HG02571 (cell line): ENCODE results near the gene MTERF4.

Experiments
- ATAC-seq: cut with Tn5 transposase; IDR thresholded peaks from one replicate; pipeline ENCODE4 v1.9.1; 2021; ENCODE audit warnings: mild to moderate bottlenecking, moderate library complexity; ENCODE audit not compliant: unreplicated experiment

The MTERF4 gene

DNA sequence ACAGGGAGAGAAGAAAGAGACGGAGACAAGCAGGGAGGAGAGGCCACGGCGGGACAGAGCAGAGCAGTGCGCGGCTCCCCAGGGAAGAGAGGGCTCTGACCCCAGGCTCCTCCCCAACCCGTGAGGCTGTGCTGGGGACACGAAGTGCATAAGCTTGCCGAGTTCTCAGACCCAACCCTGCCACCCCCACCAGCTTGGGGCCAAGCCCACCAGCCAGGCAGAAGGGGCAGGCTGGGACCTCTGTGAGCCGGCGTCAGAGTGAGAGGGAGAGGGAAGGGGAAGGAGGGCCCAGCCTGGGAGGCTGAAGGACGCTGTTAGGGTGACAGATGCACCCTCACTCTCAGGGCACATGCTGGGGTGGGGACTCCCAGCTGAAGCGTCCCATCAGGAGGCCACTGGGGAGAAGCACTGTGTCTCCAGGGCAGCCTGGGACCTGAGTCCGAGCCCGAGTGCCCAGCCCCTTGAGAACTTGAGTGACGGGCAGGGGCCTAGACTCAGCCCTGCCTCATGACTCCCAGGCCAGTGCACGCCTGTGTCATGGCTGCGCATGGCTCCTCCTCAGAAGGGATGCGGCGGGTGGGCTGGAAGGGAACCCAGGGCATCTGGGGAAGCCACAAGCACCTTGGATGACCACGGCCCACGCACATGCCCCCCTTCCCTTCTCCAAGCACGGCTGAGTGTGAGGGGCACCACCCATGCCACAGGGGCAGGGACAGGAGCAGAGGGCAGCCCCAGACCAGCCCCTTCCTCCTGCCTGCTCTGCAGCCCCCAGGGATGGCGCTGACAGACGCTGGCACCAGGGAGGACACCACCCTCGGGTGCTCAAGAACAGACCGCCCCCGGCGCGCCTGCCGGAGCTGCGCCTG is 31.0 kb downstream of the MTERF4 start:
- no peak for ATAC-seq

DNA sequence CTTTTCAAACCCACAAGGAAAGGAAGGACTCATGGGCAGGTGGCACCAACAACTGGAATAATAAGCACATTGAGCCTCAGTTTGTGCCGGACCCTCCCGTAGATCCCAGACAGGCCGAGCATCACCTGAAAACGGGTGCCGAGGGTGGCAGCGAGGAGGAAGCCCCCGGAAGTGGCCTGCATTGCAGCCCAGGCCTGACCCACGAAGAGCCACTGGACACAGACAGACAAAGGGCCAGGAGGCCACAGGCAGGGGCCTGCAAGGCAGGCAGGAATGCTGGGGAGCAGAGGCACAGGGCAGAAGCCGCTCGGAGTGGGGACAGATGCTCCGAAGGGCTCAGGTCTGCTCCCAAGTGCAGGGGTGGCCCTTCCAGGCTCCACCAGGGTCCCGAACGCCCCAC is 31.7 kb downstream of the MTERF4 start:
- ATAC-seq: no peak

DNA sequence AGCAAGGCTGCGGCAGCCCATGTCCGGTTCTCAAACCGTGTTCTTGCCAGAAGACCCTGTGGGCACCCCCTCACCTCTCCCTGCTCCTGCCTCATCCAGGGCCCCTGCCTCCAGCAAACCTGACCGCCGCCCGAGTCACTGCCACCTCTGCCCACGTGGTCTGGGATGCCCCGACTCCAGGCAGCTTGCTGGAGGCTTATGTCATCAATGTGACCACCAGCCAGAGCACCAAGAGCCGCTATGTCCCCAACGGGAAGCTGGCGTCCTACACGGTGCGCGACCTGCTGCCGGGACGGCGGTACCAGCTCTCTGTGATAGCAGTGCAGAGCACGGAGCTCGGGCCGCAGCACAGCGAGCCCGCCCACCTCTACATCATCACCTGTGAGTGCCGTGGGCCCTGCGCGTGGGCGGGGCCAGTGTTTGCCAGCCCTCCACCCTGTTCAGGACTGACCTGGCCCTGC is 32.2 kb downstream of the MTERF4 start:
- ATAC-seq: no peak

DNA sequence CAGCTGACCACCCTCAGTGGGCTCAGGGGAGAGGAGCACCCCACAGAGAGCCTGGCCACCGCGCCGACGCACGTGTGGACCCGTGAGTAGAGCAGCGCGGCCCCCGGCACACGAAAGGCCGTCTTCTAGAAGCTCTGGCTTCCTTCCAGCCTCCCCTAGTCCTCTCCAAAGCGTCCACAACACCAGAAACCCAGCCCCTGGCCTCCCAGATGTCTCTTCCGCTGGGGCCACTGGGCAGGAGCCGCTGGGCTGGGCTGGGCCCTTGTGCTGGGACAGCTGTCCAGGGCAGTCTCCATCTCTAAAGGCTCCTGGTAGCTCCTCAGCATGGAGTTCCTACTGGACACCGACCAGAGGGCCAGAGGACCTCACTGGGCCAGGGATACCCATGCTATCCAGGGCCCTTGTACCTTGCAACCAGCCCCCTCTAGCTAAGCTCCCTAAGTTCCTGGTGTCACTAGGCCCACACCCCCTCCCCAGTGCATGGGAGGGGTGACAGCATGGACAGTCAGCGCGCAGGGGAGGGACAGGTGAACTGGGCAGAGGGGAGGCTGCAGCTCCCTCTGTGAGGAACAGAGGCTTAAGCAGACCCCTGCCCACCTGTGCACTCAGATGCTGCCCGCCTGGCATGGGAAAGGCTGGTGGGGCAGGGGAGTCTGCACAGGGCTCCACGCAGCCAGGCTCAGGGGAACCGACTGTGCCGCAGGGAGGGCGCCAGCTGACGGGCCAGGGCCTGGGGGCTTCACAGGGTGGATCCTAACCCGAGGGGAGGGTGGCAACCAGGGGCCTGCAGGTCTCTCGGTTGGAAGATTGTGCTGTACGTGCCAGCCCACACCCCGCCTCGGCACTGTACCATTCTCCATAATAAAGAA is 32.9 kb downstream of the MTERF4 start:
- no peak for ATAC-seq

DNA sequence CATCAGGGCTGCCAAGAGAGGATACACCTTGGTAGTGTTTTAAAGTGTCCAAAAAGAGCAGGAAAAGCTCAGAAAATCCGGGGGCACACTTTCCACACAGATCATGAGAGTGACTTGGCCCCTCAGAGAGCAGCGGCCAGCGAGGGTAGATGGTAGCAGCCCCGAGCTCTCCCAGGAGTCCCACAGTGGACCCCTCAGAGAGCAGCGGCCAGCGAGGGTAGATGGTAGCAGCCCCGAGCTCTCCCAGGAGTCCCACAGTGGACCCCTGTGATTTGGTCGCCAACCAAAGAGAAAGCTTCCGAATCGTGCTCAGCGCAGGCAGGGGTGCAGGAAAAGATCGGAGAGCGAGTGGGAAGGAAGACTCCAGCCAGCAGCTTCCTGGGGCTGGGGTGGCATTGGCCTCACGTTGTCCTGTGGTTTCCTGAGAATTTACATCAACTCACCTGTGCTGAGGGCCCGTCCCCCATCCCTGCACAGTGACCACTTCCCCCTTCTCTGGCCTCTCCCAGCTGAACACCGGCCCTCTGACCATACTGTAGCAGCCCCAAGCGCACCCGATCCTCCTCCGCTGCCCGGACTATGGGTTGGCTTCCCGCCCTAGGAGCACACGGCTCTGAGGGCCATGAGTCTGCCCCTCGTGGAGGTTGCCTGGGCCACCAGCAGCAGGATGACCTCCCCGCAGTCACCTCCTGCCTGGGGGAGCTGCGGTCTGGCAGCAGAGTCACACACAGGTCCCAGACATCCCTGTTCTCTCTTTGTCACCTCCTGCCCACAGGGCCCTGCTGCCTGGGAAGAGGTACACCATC is 33.7 kb downstream of the MTERF4 start:
- ATAC-seq: no peak

DNA sequence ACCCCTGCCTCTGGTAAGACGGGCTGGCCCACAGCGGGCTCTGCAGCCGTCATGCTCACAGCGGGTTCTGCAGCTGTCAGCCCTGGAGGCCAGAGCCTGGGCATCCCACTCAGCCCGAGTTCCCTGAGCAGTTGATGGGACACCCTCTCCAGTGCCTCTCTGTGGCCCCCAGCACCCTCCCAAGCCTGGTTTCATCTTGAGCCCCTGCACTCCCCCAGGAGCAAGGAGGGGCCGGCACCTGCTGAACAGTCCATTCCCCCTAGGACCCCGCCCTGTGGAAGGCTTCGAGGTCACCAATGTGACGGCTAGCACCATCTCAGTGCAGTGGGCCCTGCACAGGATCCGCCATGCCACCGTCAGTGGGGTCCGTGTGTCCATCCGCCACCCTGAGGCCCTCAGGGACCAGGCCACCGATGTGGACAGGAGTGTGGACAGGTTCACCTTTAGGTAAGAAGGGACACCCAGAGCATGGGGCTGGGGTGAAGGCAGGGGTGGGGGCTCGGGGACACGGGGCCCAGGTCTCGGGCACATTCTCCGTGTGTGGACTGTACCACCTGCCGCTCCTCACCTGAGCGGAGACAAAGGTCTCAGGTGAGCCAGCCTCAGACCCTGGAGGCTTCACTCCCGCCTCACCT is 34.5 kb downstream of the MTERF4 start:
- ATAC-seq: no peak

DNA sequence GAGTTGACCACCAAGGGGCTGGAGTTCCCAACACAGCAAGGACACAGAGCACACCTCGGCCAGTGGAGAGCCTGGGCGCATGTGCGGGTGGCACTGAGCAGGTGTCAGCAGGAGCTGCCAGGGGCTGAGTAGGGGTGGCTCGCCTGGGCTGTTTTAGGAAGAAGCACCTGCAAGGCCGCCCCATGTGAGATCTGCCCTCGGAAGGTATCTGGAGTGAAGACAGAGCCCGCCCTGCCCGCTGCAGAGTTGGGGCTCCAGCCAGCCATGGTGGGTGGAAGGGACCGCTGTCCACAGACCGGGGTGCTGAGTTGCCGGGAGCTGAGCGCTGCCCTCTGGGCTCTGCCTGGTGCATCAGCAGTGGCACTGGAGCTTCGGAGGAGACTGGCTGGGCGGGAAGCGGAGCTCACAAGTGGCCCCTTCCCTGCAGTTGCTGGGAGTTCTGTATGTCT is 35.2 kb downstream of the MTERF4 start:
- ATAC-seq: no peak

DNA sequence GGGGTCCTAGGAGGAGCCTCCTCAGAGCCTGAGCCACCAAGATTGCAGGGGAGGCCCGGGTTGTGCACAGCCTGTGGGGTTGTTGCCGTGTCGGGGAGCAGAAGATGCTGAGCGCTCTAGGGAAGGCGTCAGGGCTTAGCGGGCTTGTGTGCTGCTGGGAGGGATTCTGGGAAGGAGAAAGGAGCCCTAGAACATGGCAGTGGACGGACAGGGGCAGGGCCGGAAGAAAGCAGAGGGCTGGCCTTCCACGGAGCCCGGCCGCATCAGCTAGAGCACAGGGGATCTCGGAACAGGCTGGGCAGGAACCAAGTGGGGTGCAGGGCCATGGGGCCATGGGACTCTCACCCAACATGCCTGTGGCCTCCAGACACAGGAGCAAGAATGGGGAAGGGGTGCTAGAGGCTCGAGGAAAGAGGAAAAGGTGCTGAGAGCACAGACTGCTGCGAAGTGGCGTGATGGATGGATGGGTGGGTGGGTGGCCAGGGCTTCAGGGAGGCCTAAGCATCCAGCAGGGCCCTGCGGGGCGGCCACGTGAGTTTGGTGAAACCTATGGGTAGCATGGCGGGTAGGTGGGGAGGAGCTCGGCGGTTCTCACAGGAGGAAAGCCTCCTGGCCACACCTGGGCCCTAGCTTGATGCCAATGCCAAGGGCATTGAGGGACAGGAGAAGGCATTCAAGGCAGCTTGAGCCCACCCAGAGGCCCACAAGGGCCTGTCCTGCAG is 35.8 kb downstream of the MTERF4 start:
- ATAC-seq: no peak

DNA sequence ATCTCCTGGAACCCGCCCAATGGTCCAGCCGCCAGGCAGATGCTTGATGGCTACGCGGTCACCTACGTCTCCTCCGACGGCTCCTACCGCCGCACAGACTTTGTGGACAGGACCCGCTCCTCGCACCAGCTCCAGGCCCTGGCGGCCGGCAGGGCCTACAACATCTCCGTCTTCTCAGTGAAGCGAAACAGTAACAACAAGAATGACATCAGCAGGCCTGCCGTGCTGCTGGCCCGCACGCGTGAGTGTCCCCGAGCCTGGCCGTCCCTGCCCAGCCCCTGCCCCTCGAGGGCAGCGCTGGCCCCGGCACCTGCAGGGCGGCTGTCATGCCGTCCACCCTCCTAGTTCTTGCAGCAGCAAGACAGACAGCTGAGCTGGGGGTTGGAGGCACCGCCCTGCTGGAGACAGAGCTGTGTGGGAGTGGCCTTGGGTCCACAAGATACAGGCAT is 36.7 kb downstream of the MTERF4 start:
- no peak for ATAC-seq

DNA sequence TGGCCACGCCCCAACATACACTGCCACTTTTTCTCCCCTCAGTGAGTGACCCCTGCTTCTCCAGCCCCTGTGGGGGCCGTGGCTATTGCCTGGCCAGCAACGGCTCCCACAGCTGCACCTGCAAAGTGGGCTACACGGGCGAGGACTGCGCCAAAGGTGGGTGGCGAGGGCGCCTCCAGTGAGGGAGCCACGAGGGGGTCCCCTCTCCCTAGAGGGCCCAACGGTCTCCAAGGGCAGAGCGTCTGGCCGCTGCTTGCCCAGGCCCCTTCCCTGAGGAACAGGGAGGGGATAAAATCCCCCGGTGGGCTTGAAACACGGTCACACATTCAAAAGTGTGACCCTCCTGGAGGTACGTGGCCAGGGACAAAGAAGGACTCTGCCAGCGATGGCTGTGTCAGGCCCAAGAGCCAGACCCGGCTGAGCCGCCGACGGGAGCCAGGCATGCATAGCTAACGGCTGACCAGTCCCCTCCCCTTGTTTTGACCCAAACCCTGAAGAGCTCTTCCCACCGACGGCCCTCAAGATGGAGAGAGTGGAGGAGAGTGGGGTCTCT is 37.2 kb downstream of the MTERF4 start:
- no peak for ATAC-seq

DNA sequence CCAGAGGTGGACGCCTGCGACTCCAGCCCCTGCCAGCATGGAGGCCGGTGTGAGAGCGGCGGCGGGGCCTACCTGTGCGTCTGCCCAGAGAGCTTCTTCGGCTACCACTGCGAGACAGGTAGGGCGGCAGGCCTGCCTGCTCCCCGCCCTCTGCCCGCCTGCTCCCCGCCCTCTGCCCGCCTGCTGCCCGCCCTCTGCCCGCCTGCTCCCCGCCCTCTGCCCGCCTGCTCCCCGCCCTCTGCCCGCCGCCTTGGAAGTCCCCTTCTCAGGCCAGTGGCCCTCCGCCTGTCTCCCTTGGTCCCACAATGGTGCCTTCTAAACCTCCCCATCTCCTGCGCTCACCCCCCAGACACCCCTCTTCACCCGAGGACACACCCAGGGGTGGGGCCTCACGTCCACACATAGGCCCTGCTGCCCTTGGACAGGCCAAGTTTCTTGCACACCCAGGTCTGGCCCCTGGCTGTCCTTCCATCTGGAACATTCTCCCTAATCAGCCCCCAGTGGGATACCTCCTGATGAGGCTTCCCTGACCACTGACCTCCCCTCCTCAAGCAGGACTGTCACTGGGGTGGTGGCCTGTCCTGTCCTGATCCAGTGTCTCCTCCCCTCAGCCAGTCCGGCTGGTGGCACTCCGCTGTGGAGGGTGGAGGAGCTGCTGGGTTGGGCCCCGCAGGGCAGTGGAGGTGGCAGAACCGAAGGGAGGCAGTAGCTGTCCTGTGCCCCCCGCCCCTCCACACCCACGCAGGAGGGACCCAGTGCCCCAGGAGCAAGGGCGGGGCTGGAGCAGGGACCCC is 37.9 kb downstream of the MTERF4 start:
- no peak for ATAC-seq

DNA sequence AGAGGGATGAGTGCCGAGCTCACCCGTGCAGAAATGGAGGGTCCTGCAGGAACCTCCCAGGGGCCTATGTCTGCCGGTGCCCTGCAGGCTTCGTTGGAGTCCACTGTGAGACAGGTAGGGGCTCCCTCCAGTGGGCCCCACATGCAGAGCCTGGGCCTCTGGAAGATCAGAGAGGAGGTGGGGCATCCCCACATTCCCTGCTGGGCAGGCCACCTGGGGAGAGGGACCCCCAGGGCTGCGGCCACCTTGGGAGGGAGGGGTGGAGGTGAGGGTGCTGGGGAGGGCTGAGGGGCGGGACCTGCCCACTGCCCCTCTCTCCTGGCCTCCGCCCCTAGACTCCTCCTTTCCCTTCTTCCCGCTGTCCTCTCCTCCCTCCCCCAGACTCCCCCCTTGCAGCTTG is 38.5 kb downstream of the MTERF4 start:
- no peak for ATAC-seq

DNA sequence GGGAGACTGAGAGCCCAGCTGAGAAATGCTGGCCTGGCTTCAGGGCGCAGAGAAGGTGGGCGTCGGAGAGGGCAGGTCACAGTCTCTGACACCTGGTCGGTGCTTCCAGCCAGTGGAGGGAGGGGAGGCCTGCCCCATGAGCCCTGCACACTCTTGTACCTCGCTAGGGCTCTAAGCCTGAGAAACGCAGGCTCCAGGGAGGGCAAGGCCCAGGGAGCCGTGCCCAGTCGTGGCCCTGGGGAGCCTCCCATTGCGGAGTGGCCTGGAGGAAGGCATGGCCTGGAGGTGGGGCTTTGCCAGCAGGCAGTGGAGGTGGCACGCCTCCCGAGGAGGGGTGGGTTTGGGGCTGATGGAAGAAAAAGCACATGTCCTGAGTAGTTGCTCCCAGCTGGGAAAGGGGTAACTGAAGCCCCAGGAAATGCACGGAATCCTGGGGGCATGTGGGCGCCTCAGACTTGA is 39.0 kb downstream of the MTERF4 start:
- ATAC-seq: no peak

DNA sequence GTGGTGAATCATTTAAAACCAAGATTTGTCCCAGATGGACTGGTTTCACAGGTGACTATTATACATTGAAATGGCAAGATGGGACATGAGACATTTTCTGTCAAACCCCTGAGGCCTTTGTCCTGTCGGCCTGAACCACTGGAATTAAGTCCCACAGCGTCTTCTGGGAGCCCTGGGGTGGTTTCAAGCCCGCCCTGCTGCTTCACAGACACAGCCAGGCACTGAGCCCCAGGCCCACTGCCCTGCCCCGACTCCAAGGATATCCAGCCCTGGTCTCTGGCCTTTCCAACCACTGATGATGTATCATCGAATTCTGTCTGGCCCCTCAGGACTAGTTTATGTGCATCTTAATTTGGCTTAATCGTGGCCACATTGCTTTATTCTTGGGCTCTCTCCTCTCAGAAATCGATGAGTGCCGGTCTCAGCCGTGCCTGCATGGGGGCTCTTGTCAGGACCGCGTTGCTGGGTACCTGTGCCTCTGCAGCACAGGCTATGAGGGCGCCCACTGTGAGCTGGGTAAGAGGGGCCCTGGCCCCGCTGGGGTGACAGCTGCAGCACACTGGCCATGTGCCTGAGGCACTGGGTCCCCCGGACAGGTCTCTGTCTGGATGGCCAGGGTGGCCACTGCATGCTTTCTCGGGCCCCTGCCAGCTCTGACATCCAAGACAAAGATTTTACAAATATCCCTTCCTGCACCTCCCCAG is 39.5 kb downstream of the MTERF4 start:
- ATAC-seq: no peak

DNA sequence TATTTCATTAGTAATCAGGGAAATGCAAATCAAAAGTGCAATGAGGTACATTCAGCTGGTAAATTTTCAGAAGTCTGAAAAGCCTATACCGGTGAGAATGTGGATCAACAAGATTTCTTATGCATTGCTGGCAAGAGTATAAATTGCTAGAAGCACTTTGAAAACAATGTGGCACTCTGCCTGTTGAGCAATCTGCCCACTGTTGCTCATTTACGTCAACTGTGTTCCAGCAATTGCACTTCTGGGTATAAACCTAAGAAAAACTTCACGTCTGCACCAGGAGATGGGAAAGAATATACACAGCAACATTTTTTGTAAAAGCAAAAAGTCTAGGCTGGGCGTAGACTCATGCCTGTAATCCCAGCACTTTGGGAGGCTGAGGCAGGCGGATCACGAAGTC is 40.8 kb downstream of the MTERF4 start:
- no peak for ATAC-seq

DNA sequence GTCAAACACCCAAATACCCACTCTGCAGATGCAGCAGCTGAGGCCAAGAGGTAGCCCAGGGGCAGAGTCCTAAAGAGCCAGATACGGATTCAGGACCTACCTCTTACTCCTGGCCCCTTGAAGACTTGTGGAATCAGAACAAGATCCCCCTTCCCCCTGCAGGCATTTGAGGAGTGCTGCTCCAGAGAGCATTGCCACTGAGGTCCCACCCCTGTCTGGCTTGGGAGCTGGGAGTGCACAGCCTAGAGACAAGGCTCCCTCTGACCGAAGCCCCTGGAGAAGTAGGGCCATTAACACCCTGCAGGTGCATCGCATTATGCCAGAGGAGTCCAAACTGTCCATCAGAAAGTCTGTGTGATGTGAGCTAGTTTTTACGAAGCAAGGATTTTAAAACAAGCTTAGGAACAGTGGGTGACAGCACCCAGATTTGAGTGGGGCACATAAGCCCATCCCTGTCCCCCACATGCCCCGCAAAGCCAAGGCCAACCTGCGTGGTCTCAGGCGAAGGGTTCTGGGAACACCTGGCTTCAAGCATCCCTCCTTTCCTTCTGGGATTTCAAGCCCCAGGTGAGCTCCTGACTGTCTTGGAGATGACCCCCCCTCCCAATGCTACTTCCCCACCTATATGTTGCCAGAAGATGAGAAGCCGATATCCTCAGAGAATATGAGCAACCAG is 48.4 kb downstream of the MTERF4 start:
- no peak for ATAC-seq

DNA sequence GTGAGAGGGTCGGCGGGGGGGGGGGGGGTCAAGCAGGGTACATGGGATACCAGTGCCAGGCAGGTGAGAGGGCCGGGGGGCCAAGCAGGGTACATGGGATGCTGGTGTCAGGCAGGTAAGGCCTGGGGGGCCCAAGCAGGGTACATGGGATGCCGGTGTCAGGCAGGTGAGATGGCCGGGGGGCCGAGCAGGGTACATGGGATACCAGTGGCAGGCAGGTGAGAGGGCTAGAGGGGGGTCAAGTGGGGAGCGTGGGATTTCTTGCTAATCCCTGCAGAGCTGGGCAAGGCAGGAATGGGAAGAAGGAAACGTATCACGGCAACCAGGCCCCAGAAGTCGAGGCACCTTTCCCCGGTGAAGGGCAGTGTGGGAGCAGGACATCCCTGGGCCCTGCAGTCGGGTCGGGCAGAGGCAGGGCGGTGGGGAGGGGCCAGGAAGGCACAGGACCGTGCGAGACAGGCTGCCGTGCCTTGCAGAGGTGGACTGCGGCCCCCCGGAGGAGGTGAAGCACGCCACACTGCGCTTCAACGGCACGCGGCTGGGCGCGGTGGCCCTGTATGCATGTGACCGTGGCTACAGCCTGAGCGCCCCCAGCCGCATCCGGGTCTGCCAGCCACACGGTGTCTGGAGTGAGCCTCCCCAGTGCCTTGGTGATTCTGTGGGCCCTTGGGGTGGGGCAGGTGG is 49.3 kb downstream of the MTERF4 start:
- ATAC-seq: no peak
